HCT116 (cell line): ENCODE measurements around the gene IFT74. TPM values are rescaled to one million over a fixed set of nuclear protein-coding genes. Genes with fewer than 3 reads are reported as not detected.

Experiments
- ATAC-seq: fragments of 200-7000 bp; cut with Tn5 transposase; 2 replicates; pipeline ENCODE4 v1.9.1; 2020; ENCODE audit warnings: mild to moderate bottlenecking, moderate library complexity
- BruUV-seq: library from RNA; stranded (reverse); fragments of 400-500 nt; replicated peaks from 2 replicates; lab custom pipeline; 2021; lab: Mats Ljungman, UMichigan
- CTCF ChIA-PET: fragments of 300-600 bp; sonication (Branson Sonifier 250); formaldehyde crosslinking; loops from one replicate; lab custom pipeline; 2021; ENCODE audit warnings: antibody characterized with exemption; lab: Charles Lee
- POLR2A ChIA-PET: fragments of 300-600, 350-600 bp; sonication (Branson Sonifier 250); formaldehyde crosslinking; loops from one replicate; lab custom pipeline; 2021; ENCODE audit warnings: antibody characterized with exemption; lab: Charles Lee
- RAD21 ChIA-PET, 2 experiments: fragments of 300-600 bp; sonication (Branson Sonifier 250); formaldehyde crosslinking; loops; one replicate each; lab custom pipeline; 2023; ENCODE audit warnings: low total read pairs in 2 of 2; ENCODE audit not compliant: uncharacterized antibody in 2 of 2, unreplicated experiment in 2 of 2, low non-redundant PET in 1 of 2; lab: Charles Lee
- DNase-seq: peaks from one replicate; pipeline ENCODE4 v3.0.0-alpha.2; 2010; ENCODE audit warnings: low read depth, low spot score
- H2AFZ ChIP-seq: fragments of 200-600 bp; shearing (Covaris generic), sonication (generic); 2 replicates; pipeline ENCODE4 v1.6.1; 2017; ENCODE audit warnings: low read depth, mixed run types, mixed read lengths, antibody characterized with exemption, low read length; ENCODE audit not compliant: poor library complexity, severe bottlenecking
- H3K27ac ChIP-seq: 2 replicates; pipeline ENCODE4 v1.5.1; 2012; ENCODE audit warnings: low read depth, low read length
- H3K27me3 ChIP-seq: fragments of 200-600 bp; sonication (generic); 2 replicates; pipeline ENCODE4 v1.6.1; 2016; ENCODE audit warnings: mixed run types, low read length, mixed read lengths; ENCODE audit not compliant: insufficient read depth
- H3K36me3 ChIP-seq, 2 experiments: fragments of 200-500 bp in 1 of 2; fragments of 200-600 bp in 1 of 2; sonication (Bioruptor generic) in 1 of 2; sonication (generic) in 1 of 2; 2 replicates each; pipeline versions ENCODE4 v1.5.1 to v1.6.1; 2014 to 2016; ENCODE audit warnings: low read length in 2 of 2, inconsistent platforms in 1 of 2, mixed read lengths in 1 of 2, mixed run types in 1 of 2; ENCODE audit not compliant: insufficient read depth in 2 of 2, control insufficient read depth in 1 of 2
- H3K4me1 ChIP-seq, 2 experiments: fragments of 200-600 bp in 1 of 2; sonication (generic) in 1 of 2; 2 replicates each; pipeline versions ENCODE4 v1.5.1 to v1.6.1; 2012 to 2017; ENCODE audit warnings: low read length in 2 of 2, inconsistent platforms in 1 of 2, mild to moderate bottlenecking in 1 of 2, mixed read lengths in 1 of 2, mixed run types in 1 of 2, moderate library complexity in 1 of 2; ENCODE audit not compliant: insufficient read depth in 2 of 2, control insufficient read depth in 1 of 2
- H3K4me2 ChIP-seq: fragments of 200-600 bp; sonication (generic); 2 replicates; pipeline ENCODE4 v1.6.1; 2017; ENCODE audit warnings: mixed run types, low read length, mixed read lengths
- H3K4me3 ChIP-seq, 2 experiments: fragments of 200-600 bp in 1 of 2; sonication (generic) in 1 of 2; replicated peaks in 1 of 2; 2 replicates each; pipeline ENCODE4 v1.5.1; 2011 to 2016; ENCODE audit warnings: low read length in 2 of 2, control low read depth in 1 of 2, low read depth in 1 of 2, mild to moderate bottlenecking in 1 of 2, mixed read lengths in 1 of 2, mixed run types in 1 of 2
- H3K79me2 ChIP-seq: fragments of 200-600 bp; sonication (generic); 2 replicates; pipeline ENCODE4 v1.6.1; 2017; ENCODE audit warnings: mild to moderate bottlenecking, mixed run types, low read length, moderate library complexity, mixed read lengths; ENCODE audit not compliant: insufficient read depth
- H3K9ac ChIP-seq: fragments of 200-600 bp; sonication (generic); 2 replicates; pipeline ENCODE4 v1.6.1; 2016; ENCODE audit warnings: low read length, mixed read lengths
- H3K9me2 ChIP-seq: fragments of 200-600 bp; sonication (generic), shearing (Covaris generic); 2 replicates; pipeline ENCODE4 v1.6.1; 2017; ENCODE audit warnings: mixed run types, mild to moderate bottlenecking, moderate library complexity; ENCODE audit not compliant: insufficient read depth
- H3K9me3 ChIP-seq, 2 experiments: fragments of 200-500 bp in 1 of 2; fragments of 200-600 bp in 1 of 2; sonication (Bioruptor generic) in 1 of 2; sonication (generic) in 1 of 2; 2 replicates each; pipeline ENCODE4 v1.6.1; 2014 to 2017; ENCODE audit warnings: low read length in 2 of 2, mixed read lengths in 2 of 2, inconsistent platforms in 1 of 2, low read depth in 1 of 2, mild to moderate bottlenecking in 1 of 2, mixed run types in 1 of 2, moderate library complexity in 1 of 2; ENCODE audit not compliant: control insufficient read depth in 1 of 2, insufficient read depth in 1 of 2
- H4K20me1 ChIP-seq: fragments of 200-600 bp; sonication (generic), shearing (Covaris generic); 2 replicates; pipeline ENCODE4 v1.6.1; 2017; ENCODE audit warnings: mixed run types, mild to moderate bottlenecking, moderate library complexity; ENCODE audit not compliant: insufficient read depth
- CEBPB ChIP-seq: IDR thresholded peaks from 2 replicates; pipeline ENCODE4 v1.6.1; 2012; ENCODE audit warnings: low read depth
- EGR1 ChIP-seq: IDR thresholded peaks from 2 replicates; pipeline ENCODE4 v1.6.1; 2012; ENCODE audit warnings: low read depth
- ELF1 ChIP-seq: IDR thresholded peaks from 2 replicates; pipeline ENCODE4 v1.6.1; 2012; ENCODE audit warnings: low read depth, borderline replicate concordance
- EZH2phosphoT487 ChIP-seq: fragments of 200-600 bp; IDR thresholded peaks from 2 replicates; pipeline ENCODE4 v1.6.1; 2018; ENCODE audit warnings: antibody characterized with exemption, borderline replicate concordance
- POLR2AphosphoS5 ChIP-seq: IDR thresholded peaks from 2 replicates; pipeline ENCODE4 v1.6.1; 2011; ENCODE audit warnings: mild to moderate bottlenecking, low read depth, low read length, moderate library complexity
- RAD21 ChIP-seq: IDR thresholded peaks from 2 replicates; pipeline ENCODE4 v1.6.1; 2012; ENCODE audit warnings: low read depth, mild to moderate bottlenecking
- SP1 ChIP-seq: IDR thresholded peaks from 2 replicates; pipeline ENCODE4 v1.6.1; 2012; ENCODE audit warnings: low read depth
- YY1 ChIP-seq: IDR thresholded peaks from 2 replicates; pipeline ENCODE4 v1.6.1; 2011; ENCODE audit warnings: low read length, low read depth, moderate library complexity, mild to moderate bottlenecking; ENCODE audit not compliant: insufficient replicate concordance; ENCODE audit errors: extremely low read depth
- ZFX ChIP-seq: fragments of 450-650 bp; IDR thresholded peaks from 2 replicates; pipeline ENCODE4 v1.6.1; 2017
- ZNF274 ChIP-seq: fragments of 200-500 bp; sonication (Bioruptor generic); IDR thresholded peaks from 2 replicates; pipeline ENCODE4 v1.6.1; 2014; ENCODE audit warnings: mild to moderate bottlenecking, low read depth, low read length, inconsistent platforms
- intact Hi-C: fragments of 100-400 bp; cut with micrococcal nuclease; formaldehyde crosslinking; loops from 2 replicates; pipeline ENCODE4 v1.10.0; 2022
- total RNA-seq: library from RNA; stranded (reverse); gene quantifications from one replicate; pipeline ENCODE4 v1.2.1, GENCODE V29; 2021; ENCODE audit not compliant: unreplicated experiment
- TF ChIP-seq, protein P1 (sequence below), 3 experiments: fragments of 200-600 bp in 1 of 3; sonication (generic) in 1 of 3; IDR thresholded peaks in 2 of 3; conservative IDR thresholded peaks in 1 of 3; 2 replicates each; pipeline ENCODE4 v1.5.1; 2012 to 2017; ENCODE audit warnings: low read depth in 2 of 3, low read length in 2 of 3, antibody characterized with exemption in 1 of 3, borderline replicate concordance in 1 of 3, control low read depth in 1 of 3, mild to moderate bottlenecking in 1 of 3, mixed read lengths in 1 of 3, mixed run types in 1 of 3, moderate library complexity in 1 of 3; ENCODE audit not compliant: insufficient read depth in 1 of 3

Gene IFT74
- total RNA-seq, 1 experiment from 2014 or later, result 18.2 TPM

GRCh38 chr9:26925609-26926008, 30.6 kb upstream of the IFT74 start:
- H3K9ac ChIP-seq, result no peak overlapping the region
- no TSS peak for BruUV-seq
- ChIA-PET CTCF (no interaction called here), RAD21 (no interaction called here), POLR2A (no interaction called here)
- ATAC-seq, result no peak
- H3K9me2 ChIP-seq, result no peaks in the 10 kb centered on the region
- H4K20me1 ChIP-seq, result no peaks in the 10 kb centered on the region
- H3K4me1 ChIP-seq, result no peaks in the 10 kb centered on the region
- no peak overlapping the region for H3K4me2 ChIP-seq
- no peaks in the 10 kb centered on the region for H3K27me3 ChIP-seq
- no peak overlapping the region for H3K27ac ChIP-seq
- H3K9me3 ChIP-seq, result no peaks in the 10 kb centered on the region
- H2AFZ ChIP-seq, result no peak overlapping the region
- intact Hi-C loops, result no loop called here
- H3K79me2 ChIP-seq, result peaks cover 27% of the 10 kb centered on the region
- TF ChIP-seq RAD21 (no peak), YY1 (no peak), ZFX (no peak), CEBPB (no peak), EGR1 (no peak), EZH2phosphoT487 (no peak), ZNF274 (no peak), ELF1 (no peak), SP1 (no peak), POLR2AphosphoS5 (no peak)
- TF ChIP-seq, protein P1, sequence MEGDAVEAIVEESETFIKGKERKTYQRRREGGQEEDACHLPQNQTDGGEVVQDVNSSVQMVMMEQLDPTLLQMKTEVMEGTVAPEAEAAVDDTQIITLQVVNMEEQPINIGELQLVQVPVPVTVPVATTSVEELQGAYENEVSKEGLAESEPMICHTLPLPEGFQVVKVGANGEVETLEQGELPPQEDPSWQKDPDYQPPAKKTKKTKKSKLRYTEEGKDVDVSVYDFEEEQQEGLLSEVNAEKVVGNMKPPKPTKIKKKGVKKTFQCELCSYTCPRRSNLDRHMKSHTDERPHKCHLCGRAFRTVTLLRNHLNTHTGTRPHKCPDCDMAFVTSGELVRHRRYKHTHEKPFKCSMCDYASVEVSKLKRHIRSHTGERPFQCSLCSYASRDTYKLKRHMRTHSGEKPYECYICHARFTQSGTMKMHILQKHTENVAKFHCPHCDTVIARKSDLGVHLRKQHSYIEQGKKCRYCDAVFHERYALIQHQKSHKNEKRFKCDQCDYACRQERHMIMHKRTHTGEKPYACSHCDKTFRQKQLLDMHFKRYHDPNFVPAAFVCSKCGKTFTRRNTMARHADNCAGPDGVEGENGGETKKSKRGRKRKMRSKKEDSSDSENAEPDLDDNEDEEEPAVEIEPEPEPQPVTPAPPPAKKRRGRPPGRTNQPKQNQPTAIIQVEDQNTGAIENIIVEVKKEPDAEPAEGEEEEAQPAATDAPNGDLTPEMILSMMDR (IDR thresholded peaks at IDR 0.05 in 2 of 3, conservative IDR thresholded peaks at IDR 0.05 in 1 of 3; ENCODE audit: borderline replicate concordance in 1 of 3, insufficient read depth in 1 of 3, low read depth in 2 of 3, low read length in 2 of 3), result no peak
- DNase-seq, result no peak
- peaks cover 23 to 52% of the 10 kb centered on the region in 2 experiments for H3K36me3 ChIP-seq
- H3K4me3 ChIP-seq, result no peak overlapping the region
